Measurements from ENCODE around the gene EPB41L2.

GRCh38 chr6:130838951-130839350 is 224.1 kb downstream of the EPB41L2 start:
- TF ChIP-seq CTCF (IDR thresholded peaks at IDR 0.05) (no peak), EZH2 (IDR thresholded peaks at IDR 0.05) (no peak), EZH2phosphoT487 (IDR thresholded peaks at IDR 0.05) (no peak)
